KBM-7 (cell line): ENCODE measurements around the gene ZRANB1.

Source experiments
- DNase-seq: peaks from one replicate; pipeline ENCODE4 v3.0.0-alpha.2; 2015
- in situ Hi-C: fragments of 300-500 bp; cut with MboI; formaldehyde crosslinking; loops from 2 replicates; pipeline ENCODE4 v1.14.3; 2020; ENCODE audit warnings: low sequenced_read_pairs, low pct_unique_long_range_greater_than_20kb, mixed read lengths

Gene ZRANB1

DNA sequence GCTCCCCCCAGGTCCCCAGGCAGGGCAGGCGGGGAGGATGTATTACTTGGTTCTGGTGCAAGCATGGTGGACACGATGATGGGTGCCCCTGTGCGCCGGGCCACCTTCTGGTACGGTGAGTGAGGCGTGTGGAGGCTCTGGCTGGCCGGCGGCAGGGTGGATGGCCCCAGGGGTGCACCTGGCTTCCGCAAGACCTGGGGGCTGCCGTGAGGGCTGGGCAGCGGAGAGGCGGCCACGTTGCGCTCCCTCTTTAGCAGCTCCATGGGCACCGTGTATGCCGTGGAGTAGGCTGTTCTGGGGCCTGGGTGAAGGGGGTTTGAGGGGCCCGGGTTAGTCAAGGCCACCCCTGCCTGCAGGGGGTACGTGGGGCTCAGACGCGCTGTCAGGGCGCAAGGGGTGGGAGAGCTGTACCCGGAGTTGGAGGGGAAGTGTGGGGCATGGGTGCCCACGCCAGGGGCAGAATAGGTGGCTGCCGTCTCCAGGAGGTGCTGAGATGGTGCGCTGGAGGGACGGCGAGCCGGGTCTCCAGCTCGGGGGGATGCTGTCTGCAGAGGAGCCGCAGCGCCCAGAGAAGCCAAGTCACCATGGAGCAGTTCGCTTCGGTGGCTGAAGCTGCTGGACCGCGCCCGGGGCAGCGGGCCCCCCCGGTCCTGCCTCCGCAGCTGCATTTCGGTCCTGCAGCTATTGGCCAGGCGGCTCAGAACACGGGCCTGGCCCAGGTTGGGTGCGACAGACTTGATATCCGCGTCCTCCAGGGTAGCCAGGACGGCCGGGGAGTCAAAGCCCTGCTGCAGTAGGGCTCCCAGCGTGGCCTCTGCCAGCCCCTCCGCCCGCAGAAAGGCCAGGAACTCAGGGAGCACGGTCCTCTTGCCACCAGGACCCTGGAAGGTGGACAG is 84.4 kb downstream of the ZRANB1 start:
- DNase-seq, result no peak
- in situ Hi-C loops, result no loop called here

DNA sequence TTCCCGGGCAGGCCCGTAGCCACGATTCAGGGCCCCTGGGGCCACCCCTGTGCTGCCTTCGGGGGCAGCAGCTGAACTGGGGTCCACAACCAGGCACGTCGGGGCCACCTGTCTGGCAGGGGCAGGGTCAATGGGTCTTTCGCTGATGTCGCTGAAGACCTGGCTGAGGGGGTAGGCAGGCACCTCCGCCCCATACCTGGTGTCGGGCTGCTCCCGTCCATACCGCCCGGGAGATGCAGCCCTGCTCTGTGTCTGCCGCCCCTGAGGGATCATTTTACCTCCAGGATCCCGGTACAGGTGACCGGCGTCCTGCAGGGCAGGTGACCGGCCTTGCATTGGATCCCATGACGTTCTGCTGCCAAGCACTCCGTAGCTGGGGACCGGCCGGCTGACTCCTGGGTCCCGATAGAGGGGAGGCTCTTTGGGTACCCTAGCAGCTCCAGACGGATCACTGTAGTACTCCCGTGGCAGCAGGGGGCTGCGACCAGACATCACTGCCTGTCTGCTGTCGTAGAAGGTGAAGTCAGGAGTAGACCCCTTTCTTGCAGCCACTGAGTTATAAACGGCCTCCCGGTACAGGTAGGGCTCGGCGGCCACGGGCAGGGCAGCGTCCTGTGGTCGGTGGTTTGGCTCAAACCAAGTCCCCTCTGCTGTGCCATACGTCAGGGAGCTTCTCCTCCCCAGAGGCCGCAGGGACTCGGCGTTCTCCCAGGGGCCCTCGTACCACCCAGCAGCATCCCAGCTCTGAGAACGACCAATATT is 85.2 kb downstream of the ZRANB1 start:
- no peak for DNase-seq
- in situ Hi-C loops, result no loop called here

DNA sequence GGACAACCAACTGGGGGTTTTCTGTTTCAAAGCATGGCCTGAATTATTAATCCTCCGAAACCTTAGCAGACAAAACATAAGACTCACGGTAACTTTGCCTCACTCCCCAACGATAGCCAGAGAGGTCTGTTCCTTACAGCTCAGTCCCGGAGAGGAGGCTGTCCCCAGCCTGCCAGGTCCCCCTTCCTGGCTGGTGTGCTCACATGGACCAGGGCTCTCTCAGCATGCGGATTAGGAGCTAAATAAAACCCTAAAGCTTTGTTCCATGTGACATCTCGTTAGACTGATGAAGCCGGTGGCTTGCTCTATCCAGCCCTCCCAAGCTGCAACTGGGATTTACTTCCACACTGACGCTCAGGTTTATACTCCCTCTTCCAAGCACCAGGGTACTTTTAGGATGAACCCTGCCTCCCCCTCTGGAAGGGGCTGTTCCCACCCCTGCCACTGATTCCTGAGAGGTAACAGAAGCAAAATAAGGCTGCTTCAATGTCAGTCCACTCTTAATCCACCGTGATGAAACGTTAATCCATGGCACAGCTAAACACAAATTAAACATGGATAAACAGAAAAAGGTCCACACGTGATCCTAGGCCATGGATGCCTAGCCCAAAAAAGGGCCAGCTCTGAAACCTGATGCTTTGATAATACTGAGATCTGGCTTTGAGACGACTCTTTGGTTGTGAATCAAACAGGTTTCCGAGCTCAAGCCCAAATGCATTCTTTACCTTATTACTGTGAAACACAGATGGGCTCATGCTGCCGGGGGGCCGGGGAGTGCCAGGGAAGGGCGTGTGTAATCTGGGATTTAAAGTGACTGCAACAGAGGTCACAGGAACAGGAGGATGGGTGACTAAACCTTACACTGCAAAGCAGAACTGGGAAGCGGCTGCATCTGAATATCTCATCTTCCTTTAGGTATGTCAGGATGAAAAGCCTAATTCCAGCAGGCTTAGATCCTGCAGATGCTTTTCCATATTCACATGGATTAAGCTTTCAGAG is 86.2 kb downstream of the ZRANB1 start:
- in situ Hi-C loops, result no loop called here
- no peak for DNase-seq

DNA sequence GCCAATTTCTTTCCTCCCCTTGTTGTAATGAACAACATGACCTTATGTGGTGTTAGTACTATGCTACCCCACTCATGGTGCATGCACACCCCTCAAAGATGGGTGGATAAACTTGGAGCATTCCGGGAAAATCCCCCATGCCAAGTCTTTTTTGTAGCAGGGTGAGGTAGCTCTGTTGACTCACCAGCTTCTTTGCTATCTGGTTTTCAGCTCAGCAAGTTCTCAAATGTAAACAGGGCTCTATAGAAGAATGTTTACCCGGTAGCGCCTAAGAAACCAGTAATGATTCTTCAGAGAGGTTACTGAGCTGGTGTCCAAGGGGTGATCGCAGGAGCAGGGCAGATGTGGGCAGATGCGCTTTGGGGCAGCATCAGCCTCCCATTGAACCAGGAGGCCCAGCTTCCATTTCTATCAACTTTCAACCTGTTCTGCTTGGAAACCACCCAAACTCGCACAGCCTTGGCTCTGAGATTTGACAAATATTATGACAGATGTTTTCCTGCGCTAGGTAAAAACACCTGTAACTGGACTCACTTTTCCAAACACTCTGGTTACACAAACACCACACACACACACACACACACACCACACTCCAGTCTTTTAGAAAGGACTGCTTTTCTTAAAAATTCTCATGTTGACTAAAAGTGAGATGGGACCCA is 87.8 kb downstream of the ZRANB1 start:
- in situ Hi-C loops, result no loop called here
- no peak for DNase-seq

DNA sequence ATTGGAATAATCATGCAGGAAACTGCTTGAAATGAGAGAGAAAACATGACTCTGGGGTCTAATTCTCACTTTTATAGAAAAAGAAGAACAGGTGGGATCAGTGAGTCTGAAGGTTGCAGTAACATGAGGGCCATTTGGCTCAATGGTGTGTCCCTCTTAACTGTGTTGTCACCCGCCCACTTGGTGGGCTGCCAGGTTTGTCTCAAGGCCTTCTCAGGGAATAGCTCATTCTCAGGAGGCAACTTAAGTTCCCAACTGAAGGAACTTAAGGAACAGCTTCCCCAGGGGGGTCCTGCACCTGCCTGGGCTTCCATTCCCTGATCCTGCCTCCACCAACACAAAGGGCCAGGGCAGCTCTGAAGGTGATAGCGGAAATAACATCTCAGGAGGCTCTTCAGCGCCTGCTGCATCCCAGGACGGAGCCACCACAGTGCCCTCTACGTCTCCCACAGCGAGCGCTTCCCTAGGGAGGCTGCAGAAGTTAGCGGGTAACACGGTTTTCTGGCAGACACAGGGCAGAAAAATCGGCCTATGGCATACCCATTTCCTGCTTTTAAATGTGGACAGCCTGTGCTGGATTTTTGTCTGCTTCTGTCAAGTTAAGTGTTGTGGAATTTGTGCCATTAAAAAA is 88.8 kb downstream of the ZRANB1 start:
- in situ Hi-C loops, result no loop called here
- DNase-seq, result no peak

DNA sequence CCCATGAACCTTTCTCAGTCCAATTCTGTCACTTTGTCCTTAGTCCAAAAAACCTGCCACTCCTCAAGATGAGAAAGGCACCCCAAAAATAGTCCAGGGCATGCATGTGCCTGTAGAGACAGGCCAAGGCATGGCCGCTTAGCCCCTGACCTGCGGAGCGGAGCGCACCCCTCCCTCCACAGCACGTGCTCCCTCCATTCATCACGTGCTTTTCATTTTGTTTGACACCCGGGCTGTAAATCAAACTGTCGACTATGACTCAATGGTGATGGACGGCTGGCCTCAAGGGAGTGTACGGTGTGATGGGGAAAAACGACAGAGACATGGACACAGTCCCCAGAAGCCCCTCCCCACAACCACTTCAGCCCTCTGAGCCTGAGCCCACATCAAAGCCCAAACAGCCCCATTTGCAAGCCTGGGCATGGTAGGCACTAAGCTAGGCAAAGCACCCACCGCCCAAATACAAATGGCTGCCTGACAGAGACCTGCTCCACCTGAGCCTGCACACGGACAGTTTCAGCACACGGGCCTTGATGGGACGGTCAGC is 90.6 kb downstream of the ZRANB1 start:
- in situ Hi-C loops, result no loop called here
- no peak for DNase-seq

DNA sequence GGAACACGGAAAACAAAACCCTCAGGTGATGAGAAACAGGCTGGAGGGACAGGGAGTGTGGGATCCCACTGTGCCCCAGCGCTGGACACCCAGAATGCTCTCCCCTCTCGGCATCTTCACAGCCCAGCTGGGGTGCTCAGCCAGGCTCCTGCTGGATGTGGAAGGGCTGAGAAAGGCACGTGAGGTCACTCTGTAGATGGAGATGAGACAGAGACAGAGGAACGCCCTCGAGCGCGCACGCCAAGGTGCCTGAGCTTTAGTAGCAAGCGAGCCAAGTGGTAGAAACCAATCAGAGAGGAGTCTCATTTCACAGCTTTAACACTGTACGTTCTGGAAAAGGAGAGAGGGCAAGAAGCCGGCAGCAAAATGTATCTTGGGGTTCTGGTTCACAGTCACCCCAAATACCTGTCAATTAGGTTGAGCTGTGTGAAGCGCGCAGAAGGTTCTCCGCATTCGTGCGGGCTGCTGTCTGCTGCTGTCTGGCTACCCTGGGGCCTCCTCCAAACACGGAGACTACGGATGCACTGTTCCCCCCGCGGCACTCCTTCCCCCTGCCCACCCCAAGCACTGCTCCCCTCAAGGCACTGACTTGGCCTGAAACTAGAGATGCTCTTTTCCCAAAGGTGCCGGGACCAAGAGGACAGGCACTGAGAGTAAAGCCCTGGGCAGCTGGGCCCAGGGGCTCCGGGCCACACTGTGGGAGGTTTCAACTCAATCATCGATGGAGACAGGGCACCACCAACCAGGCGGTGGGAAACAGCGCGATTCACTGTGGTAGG is 91.4 kb downstream of the ZRANB1 start:
- no peak for DNase-seq
- in situ Hi-C loops, result no loop called here

DNA sequence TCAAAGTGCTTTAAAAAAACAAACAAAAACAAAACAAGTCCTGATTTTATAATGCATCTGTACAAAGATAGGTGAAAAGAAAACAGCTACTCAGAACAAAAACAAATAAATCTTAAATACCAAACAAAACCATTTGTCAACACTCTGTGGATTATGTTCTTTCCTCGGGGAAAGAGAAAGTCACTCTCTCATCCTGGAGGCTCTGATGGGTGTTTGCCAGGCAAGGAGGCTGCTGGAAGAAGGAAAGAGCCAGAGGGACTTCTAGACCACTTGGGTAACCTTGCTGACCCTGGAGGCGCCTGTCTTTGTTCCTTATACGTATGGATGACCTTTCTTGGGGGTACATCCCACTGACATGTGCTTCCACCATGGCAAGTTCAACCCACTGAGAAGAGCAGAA is 92.8 kb downstream of the ZRANB1 start:
- in situ Hi-C loops, result no loop called here
- no peak for DNase-seq

DNA sequence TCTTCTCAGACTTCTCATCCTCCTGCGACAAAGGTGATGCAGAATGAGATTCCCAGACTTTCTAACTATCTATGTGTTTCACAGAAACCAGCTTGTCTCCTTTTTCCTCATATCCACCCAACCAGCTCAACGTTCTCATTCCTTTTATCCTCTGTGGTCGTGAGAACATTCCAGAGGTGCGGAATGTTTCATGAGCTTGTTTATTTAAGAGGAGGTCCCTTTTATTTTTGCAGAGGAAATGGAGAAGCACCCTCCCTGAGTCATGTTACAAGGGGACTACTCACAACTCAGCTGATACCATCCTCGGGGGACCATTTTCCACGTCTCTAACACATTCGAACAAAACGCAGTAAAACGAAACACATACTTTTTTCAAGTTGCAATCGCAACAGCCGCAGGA is 93.2 kb downstream of the ZRANB1 start:
- no peak for DNase-seq
- in situ Hi-C loops, result no loop called here

DNA sequence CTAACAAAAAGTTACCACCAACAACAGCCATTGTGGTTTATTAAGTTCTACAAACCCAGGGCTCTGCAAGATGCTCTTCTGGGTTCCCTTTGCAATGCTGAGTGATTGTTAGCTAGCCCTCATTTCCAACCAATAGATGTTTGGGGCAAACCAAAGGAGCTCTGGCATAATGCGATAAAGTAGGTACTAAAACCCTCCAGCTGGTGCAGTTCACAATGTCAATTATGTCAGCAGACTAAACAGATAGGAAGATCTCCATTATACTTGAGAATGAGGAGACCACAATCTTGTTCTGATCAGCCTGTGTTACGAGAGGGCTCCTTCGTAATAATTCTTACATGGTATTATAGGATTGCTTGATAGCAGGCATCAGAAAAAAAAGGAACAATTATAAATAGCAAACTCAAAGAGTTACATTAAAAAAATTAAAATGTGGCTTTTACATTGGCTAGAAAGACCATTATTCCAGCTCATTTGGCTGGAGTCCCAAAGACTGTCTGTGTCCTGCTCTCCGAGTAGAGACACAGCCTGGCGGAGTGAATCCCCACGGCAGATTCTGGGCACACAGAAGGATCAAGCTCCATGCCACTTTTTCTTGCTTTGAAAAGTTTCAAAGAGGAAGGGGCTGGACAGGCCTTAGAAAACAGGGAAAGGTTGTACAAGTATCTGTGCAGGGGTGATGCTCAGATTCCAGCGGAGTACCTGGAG is 93.8 kb downstream of the ZRANB1 start:
- DNase-seq, result no peak
- in situ Hi-C loops, result no loop called here

DNA sequence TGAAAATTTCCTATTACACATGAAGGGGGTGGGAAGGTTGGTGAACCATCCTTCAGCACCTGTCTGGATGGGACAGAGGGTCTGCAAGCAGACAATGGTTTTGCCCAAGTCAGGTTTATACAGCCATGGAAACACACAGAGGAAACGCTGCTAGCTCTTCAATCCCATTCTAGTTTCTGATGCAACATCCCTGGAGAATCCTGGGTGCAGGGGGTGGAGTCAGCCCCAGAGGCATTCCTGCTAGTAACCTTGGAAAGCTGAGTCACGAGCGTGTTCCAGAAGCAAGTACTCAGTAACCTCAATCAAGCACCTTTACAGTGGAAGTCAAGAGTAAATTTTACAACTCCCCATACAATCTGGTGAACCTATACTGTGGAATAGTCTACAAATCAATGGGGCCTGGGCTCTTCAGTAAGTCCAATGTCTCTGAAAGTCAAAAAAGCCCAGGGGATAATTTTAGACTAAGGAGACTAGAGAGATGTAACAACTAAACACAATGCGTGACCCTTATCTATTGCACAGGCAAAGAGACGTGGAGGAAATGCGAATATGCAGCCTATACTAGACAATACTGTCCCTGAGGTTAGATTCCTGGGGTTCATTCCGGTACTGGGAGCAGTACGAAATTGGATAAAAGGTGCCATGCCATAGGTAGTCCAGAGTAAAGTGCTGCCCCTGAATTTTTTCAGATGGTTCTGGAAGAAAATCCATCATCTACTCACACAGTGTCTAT is 95.4 kb downstream of the ZRANB1 start:
- DNase-seq, result no peak
- in situ Hi-C loops, result no loop called here
